NT2/D1 (cell line): ENCODE results near the gene ACYP1.

Source experiments
- DNase-seq: peaks from one replicate; pipeline ENCODE4 v3.0.0-alpha.2; 2011; ENCODE audit warnings: low read depth, low spot score
- H3K27me3 ChIP-seq: 2 replicates; pipeline ENCODE4 v1.6.0; 2011; ENCODE audit warnings: mild to moderate bottlenecking; ENCODE audit not compliant: insufficient read length, insufficient read depth
- H3K36me3 ChIP-seq: 2 replicates; pipeline ENCODE4 v1.6.1; 2011; ENCODE audit warnings: mild to moderate bottlenecking, low read length, mixed read lengths; ENCODE audit not compliant: insufficient read depth, insufficient read length
- H3K4me1 ChIP-seq: 2 replicates; pipeline ENCODE4 v1.5.1; 2011; ENCODE audit not compliant: insufficient read depth, insufficient read length
- H3K4me3 ChIP-seq: 2 replicates; pipeline ENCODE4 v1.5.1; 2011; ENCODE audit warnings: low read depth; ENCODE audit not compliant: insufficient read length
- H3K9ac ChIP-seq: 2 replicates; pipeline ENCODE4 v1.6.0; 2011; ENCODE audit warnings: low read depth; ENCODE audit not compliant: insufficient read length
- H3K9me3 ChIP-seq: 2 replicates; pipeline ENCODE4 v1.5.1; 2011; ENCODE audit warnings: mild to moderate bottlenecking, low read length; ENCODE audit not compliant: insufficient read depth
- SUZ12 ChIP-seq: IDR thresholded peaks from 2 replicates; pipeline ENCODE4 v1.6.1; 2011; ENCODE audit not compliant: insufficient read length, insufficient read depth; ENCODE audit errors: extremely low read depth
- YY1 ChIP-seq: IDR thresholded peaks from 2 replicates; pipeline ENCODE4 v1.6.1; 2011; ENCODE audit not compliant: insufficient read length, insufficient read depth
- ZNF274 ChIP-seq: IDR thresholded peaks from 2 replicates; pipeline ENCODE4 v1.6.1; 2011; ENCODE audit warnings: mild to moderate bottlenecking, low read depth, low read length

Gene ACYP1

DNA sequence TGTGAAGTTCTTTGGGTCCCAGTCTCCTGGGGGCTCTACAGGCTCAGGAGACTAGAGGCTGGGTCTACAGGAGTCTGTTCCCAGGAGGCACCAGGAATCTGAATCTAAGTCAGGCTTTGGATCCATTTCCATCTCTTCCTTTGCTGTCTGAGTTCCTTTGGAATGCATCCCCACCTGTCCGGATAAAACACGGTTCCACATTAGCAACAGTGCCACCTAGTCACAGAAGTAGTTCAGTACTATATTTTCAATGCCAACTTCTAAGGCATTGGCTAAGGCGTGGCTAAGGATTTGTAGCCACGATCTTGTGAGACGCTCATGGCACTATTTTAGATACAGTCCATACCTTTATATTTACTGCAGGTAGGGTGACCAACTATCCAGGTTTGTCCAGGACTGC lies 20.7 kb upstream of the ACYP1 start:
- TF ChIP-seq YY1 (no peak), SUZ12 (no peak), ZNF274 (no peak)
- Histone ChIP-seq H3K4me3 (no peak overlapping the region), H3K4me1 (no peaks in the 10 kb centered on the region), H3K9me3 (no peaks in the 10 kb centered on the region), H3K9ac (no peak overlapping the region), H3K36me3 (peaks cover 66% of the 10 kb centered on the region), H3K27me3 (no peaks in the 10 kb centered on the region)
- DNase-seq: no peak

DNA sequence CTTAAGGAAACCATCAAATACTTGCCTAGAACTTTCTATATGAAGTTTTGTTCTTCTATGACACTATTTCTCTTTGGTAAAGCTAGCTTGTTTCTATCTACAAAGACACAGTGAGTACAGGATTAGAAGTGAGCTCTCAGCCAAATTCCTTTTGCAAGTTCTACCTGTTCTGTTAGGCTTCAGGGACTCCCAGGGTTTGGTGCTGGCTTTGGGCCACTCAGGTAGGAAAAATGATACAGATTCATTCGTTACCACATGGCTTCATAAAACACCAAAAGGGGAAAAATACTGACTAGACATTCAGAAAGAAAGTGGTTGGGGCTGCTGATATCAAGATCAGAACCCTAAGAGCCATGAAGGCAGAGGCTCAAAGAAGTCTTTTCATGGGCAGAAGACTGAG lies 19.4 kb upstream of the ACYP1 start:
- Histone ChIP-seq H3K9me3 (no peaks in the 10 kb centered on the region), H3K27me3 (no peaks in the 10 kb centered on the region), H3K9ac (no peak overlapping the region), H3K4me3 (no peak overlapping the region), H3K36me3 (peaks cover 61% of the 10 kb centered on the region), H3K4me1 (no peaks in the 10 kb centered on the region)
- DNase-seq: no peak
- TF ChIP-seq SUZ12: no peak
- no peak for TF ChIP-seq ZNF274
- TF ChIP-seq YY1: no peak

DNA sequence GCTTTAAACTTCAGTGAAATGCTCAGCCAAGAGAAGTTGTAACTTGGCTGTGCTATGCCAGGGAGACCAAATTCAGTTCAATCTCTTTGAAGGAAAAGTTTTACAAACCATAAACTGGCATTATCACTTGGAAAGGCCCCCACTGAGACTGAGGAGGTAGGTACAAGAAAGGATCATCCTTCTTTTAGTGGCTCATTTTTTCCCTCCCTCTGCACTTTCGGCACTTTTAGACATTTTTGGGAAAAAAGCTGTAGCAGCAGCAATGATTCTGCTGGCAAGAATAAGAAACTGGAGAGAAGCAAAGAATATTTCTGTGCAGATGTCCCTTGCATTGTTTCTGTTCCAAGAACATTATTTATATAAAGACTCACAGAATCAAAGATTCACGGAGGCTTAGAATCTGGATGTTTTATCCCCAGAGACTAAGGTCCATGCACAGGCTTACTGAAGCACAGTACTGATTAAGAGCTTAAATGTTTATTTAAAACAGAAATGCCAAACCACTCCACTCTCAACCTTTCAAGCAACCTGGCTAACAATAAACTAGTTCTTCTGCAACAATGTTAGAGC lies 17.9 kb upstream of the ACYP1 start:
- Histone ChIP-seq H3K27me3 (no peaks in the 10 kb centered on the region), H3K9ac (no peak overlapping the region), H3K4me1 (no peaks in the 10 kb centered on the region), H3K36me3 (peaks cover 46% of the 10 kb centered on the region), H3K9me3 (no peaks in the 10 kb centered on the region), H3K4me3 (no peak overlapping the region)
- DNase-seq: no peak
- no peak for TF ChIP-seq SUZ12
- no peak for TF ChIP-seq YY1
- TF ChIP-seq ZNF274: no peak

DNA sequence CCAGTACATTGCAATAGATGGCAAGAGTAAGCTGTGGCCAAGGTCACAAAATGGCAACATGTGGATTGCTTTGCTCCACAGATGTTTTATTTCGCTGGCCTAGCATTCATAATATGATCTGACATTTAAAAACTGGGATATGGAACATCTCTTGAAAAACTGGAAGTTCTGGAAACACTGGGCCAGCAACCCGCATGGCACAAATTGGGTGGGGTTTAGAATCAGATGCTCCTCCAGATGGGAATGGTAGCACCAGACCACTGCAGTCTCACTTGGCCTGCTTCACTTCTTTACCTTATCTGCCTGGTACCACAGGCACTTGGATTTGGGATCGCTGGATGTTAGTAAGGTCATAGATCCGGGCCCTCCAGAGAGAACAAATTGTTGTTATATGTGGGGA lies 15.7 kb upstream of the ACYP1 start:
- Histone ChIP-seq H3K9ac (no peak overlapping the region), H3K9me3 (no peaks in the 10 kb centered on the region), H3K27me3 (no peaks in the 10 kb centered on the region), H3K4me3 (no peak overlapping the region), H3K36me3 (peaks cover 28% of the 10 kb centered on the region), H3K4me1 (no peaks in the 10 kb centered on the region)
- no peak for TF ChIP-seq SUZ12
- no peak for TF ChIP-seq YY1
- no peak for TF ChIP-seq ZNF274
- no peak for DNase-seq

DNA sequence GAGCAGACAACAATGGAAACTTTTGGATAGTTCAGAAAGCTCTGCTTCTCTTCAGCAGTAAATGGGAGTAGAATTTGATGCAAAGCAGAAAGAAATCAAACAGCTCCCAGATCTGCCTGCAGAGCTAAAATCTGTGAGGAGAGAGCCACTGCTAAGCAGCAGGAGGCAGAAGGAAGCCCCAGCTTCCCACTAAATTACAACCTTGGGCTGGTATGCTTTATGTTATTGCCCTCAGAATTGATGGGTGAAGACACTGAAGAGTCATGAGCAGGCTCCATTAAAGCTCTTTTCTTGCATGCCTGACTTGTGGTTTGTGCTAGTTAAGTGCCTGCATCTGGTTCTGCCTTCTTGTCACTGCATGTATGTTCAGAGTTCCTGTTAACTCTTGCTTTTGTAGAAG lies 14.0 kb upstream of the ACYP1 start:
- Histone ChIP-seq H3K9me3 (no peaks in the 10 kb centered on the region), H3K36me3 (peaks cover 11% of the 10 kb centered on the region)

DNA sequence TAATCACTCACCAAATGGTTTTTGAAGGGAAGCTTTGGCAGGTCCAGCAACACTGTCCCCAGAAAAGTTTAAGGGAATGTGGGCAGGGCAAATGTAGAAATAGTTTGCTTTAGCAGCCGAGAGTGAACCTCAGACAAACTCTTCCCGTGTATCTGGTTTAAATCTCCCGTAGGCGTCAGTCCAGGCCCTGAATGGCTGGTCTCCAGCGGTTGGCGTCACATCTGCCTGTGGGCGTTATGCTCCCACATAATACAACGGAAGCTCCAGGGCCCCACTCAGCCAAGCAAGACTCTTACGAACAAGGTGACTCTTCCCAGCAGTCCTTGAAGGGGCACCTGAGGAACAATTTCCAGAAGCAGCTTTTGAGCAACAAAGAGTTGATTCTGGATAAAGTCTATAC lies 6.6 kb upstream of the ACYP1 start:
- Histone ChIP-seq H3K4me1 (peaks cover 4% of the 10 kb centered on the region), H3K9ac (no peak overlapping the region), H3K9me3 (no peaks in the 10 kb centered on the region), H3K4me3 (no peak overlapping the region), H3K27me3 (no peaks in the 10 kb centered on the region), H3K36me3 (no peaks in the 10 kb centered on the region)
- no peak for TF ChIP-seq ZNF274
- TF ChIP-seq YY1: no peak
- no peak for TF ChIP-seq SUZ12
- no peak for DNase-seq

More for the DNA sequence above, 14.0 kb upstream of the ACYP1 start:
- no peaks in the 10 kb centered on the region for H3K4me1 ChIP-seq
- TF ChIP-seq ZNF274 (no peak), YY1 (no peak), SUZ12 (no peak)
- H3K4me3 ChIP-seq: no peak overlapping the region
- no peaks in the 10 kb centered on the region for H3K27me3 ChIP-seq
- no peak overlapping the region for H3K9ac ChIP-seq
- DNase-seq: no peak

DNA sequence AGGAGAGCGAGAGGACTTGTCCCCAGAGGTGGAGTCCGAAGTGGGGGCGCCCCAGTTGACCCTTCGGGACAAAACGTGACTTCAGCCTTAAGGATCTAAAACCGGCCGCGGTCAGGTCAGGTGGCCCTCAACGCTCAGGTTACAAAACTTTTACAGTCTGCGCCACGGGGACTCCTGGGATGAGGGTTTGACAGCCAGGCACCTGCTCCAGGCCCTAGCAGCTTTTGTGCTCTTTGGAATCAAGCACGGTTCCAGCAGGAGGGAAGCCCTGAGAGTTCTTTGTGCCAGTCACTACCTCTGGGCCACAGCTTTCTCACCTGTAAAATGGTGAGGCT lies 6.0 kb upstream of the ACYP1 start:
- Histone ChIP-seq H3K9ac (peak overlapping the region; percentile 64), H3K4me1 (peaks cover 4% of the 10 kb centered on the region)
- TF ChIP-seq SUZ12 (no peak), YY1 (no peak), ZNF274 (no peak)

More for the DNA sequence above, 6.0 kb upstream of the ACYP1 start:
- Histone ChIP-seq H3K9me3 (no peaks in the 10 kb centered on the region), H3K4me3 (peak overlapping the region; percentile 70), H3K27me3 (no peaks in the 10 kb centered on the region), H3K36me3 (no peaks in the 10 kb centered on the region)
- DNase-seq: no peak
